ENCODE measurements around the gene ADGRA3.

ADGRA3 gene

DNA sequence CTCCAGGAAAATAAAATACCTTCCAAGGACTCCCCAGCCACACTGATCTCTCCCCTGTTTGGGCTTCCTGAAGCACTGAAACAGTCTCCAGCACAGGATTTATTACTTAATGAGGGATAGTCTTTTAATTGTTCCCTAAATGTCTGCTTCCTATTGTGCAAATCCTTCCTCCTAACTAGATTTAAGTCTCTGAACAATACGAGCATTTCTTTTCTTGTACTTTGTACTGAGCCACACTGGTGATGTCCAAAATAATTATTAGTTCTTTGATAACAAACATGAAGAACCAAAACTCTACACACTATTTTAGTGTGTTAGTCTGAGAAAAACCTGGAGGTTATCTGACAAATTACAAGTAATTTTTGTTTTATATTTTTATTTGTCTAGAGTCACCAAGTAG lies 5.1 kb downstream of the ADGRA3 start (continued):
- TF ChIP-seq, protein P1, sequence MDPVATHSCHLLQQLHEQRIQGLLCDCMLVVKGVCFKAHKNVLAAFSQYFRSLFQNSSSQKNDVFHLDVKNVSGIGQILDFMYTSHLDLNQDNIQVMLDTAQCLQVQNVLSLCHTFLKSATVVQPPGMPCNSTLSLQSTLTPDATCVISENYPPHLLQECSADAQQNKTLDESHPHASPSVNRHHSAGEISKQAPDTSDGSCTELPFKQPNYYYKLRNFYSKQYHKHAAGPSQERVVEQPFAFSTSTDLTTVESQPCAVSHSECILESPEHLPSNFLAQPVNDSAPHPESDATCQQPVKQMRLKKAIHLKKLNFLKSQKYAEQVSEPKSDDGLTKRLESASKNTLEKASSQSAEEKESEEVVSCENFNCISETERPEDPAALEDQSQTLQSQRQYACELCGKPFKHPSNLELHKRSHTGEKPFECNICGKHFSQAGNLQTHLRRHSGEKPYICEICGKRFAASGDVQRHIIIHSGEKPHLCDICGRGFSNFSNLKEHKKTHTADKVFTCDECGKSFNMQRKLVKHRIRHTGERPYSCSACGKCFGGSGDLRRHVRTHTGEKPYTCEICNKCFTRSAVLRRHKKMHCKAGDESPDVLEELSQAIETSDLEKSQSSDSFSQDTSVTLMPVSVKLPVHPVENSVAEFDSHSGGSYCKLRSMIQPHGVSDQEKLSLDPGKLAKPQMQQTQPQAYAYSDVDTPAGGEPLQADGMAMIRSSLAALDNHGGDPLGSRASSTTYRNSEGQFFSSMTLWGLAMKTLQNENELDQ (tag by site-specific recombination; IDR thresholded peaks at IDR 0.05; ENCODE audit: low read depth) = no peak

DNA sequence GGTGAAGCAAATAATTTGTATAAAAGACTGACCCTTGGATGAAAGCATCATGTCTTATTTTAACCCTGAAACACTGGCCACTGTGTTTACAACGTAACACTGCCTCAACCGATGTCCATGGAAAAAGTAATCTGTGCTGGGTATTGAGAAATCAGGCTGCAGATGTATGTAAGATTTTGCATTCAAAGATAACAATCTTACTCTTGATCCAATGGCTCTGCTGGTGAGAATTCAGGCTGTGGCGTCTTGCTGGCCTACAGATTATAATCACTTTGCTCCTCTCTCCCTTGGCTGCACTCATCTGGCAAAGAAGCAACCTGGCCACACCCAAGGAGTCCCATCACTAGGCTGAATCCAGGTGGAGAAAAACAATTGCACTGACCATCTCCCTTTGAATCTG lies 7.5 kb downstream of the ADGRA3 start:
- Histone ChIP-seq H3K4me3 (ENCODE audit: low read depth, low read length) (no peak overlapping the region), H3K9me3 (ENCODE audit: control insufficient read depth, insufficient read depth, low read depth, low read length) (no peaks in the 10 kb centered on the region), H3K27ac (ENCODE audit: extremely low read depth, low read depth, low read length) (no peak overlapping the region), H3K4me1 (ENCODE audit: control insufficient read depth, insufficient read depth, low read length) (no peaks in the 10 kb centered on the region), H3K36me3 (ENCODE audit: control insufficient read depth in 2 of 2, insufficient read depth in 1 of 2, low read length in 2 of 2) (no peaks in the 10 kb centered on the region)
- TF ChIP-seq, protein P2, sequence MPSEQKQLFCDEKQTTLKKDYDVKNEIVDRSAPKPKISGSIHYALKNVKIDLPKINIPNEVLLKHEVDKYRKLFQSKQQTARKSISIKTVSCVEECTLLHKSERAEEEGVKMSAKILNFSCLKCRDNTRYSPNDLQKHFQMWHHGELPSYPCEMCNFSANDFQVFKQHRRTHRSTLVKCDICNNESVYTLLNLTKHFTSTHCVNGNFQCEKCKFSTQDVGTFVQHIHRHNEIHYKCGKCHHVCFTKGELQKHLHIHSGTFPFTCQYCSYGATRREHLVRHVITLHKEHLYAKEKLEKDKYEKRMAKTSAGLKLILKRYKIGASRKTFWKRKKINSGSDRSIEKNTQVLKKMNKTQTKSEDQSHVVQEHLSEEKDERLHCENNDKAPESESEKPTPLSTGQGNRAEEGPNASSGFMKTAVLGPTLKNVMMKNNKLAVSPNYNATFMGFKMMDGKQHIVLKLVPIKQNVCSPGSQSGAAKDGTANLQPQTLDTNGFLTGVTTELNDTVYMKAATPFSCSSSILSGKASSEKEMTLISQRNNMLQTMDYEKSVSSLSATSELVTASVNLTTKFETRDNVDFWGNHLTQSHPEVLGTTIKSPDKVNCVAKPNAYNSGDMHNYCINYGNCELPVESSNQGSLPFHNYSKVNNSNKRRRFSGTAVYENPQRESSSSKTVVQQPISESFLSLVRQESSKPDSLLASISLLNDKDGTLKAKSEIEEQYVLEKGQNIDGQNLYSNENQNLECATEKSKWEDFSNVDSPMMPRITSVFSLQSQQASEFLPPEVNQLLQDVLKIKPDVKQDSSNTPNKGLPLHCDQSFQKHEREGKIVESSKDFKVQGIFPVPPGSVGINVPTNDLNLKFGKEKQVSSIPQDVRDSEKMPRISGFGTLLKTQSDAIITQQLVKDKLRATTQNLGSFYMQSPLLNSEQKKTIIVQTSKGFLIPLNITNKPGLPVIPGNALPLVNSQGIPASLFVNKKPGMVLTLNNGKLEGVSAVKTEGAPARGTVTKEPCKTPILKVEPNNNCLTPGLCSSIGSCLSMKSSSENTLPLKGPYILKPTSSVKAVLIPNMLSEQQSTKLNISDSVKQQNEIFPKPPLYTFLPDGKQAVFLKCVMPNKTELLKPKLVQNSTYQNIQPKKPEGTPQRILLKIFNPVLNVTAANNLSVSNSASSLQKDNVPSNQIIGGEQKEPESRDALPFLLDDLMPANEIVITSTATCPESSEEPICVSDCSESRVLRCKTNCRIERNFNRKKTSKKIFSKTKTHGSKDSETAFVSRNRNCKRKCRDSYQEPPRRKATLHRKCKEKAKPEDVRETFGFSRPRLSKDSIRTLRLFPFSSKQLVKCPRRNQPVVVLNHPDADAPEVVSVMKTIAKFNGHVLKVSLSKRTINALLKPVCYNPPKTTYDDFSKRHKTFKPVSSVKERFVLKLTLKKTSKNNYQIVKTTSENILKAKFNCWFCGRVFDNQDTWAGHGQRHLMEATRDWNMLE (tag by site-specific recombination; conservative IDR thresholded peaks at IDR 0.05; ENCODE audit: low read depth) = no peak
- no peak for TF ChIP-seq ZNF670 (tag by site-specific recombination; IDR thresholded peaks at IDR 0.05; ENCODE audit: low read depth)
- no peak for TF ChIP-seq ZNF114 (tag by site-specific recombination; IDR thresholded peaks at IDR 0.05)
- TF ChIP-seq ZFP69B (tag by site-specific recombination; IDR thresholded peaks at IDR 0.05) = no peak
- no peak for TF ChIP-seq OVOL3 (tag by site-specific recombination; IDR thresholded peaks at IDR 0.05)
- TF ChIP-seq TRIM28 (IDR thresholded peaks at IDR 0.05; ENCODE audit: borderline replicate concordance, low read length) = no peak
- TF ChIP-seq, protein P3, sequence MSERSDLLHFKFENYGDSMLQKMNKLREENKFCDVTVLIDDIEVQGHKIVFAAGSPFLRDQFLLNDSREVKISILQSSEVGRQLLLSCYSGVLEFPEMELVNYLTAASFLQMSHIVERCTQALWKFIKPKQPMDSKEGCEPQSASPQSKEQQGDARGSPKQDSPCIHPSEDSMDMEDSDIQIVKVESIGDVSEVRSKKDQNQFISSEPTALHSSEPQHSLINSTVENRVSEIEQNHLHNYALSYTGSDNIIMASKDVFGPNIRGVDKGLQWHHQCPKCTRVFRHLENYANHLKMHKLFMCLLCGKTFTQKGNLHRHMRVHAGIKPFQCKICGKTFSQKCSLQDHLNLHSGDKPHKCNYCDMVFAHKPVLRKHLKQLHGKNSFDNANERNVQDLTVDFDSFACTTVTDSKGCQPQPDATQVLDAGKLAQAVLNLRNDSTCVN (tag by site-specific recombination; optimal IDR thresholded peaks at IDR 0.05) = no peak
- no peak for TF ChIP-seq SALL2 (tag by site-specific recombination; IDR thresholded peaks at IDR 0.05; ENCODE audit: borderline replicate concordance)
- no peak for TF ChIP-seq ZNF23 (tag by site-specific recombination; IDR thresholded peaks at IDR 0.05; ENCODE audit: borderline replicate concordance)
- POLR2A ChIA-PET = no interaction called here
- CTCF ChIA-PET = no interaction called here

DNA sequence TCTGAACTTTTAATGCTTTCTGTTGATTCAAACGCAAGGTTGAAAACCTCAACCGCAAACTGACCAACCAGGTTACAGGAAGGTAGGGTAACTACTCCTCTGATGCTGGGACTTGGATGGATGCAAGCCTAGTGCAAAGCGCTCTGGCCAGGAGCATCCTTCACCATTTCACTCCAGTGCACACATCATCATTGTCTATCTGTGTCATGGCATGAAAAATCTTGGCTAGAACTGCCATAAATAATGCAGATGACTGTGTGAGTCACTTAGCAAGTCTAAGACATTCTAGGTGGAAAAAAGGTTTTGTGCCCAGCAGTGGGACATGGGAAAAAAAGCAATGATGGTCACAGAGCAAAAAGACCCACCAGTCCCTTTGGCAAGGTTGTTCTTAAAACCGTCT lies 10.9 kb downstream of the ADGRA3 start:
- H3K27ac ChIP-seq (ENCODE audit: extremely low read depth, low read depth, low read length) = no peak overlapping the region
- ChIA-PET POLR2A (no interaction called here), CTCF (interaction anchor here (0.9 kb wide), 1 partner anchor 9 kb away, joined by 4 read pairs; no protein-coding TSS in a partner anchor)
- TF ChIP-seq TRIM28 (IDR thresholded peaks at IDR 0.05; ENCODE audit: borderline replicate concordance, low read length) (no peak), MYNN (tag by site-specific recombination; IDR thresholded peaks at IDR 0.05; ENCODE audit: borderline replicate concordance) (no peak), ZNF623 (tag by site-specific recombination; IDR thresholded peaks at IDR 0.05) (no peak), OVOL3 (tag by site-specific recombination; IDR thresholded peaks at IDR 0.05) (no peak), ZNF747 (tag by site-specific recombination; IDR thresholded peaks at IDR 0.05) (no peak), ZNF473 (tag by site-specific recombination; IDR thresholded peaks at IDR 0.05) (no peak), ZFP3 (tag by site-specific recombination; IDR thresholded peaks at IDR 0.05; ENCODE audit: low read depth) (no peak), ZXDB (tag by site-specific recombination; IDR thresholded peaks at IDR 0.05) (no peak), GFI1B (tag by site-specific recombination; IDR thresholded peaks at IDR 0.05) (no peak), ZNF114 (tag by site-specific recombination; IDR thresholded peaks at IDR 0.05) (no peak), ZNF202 (tag by site-specific recombination; IDR thresholded peaks at IDR 0.05; ENCODE audit: borderline replicate concordance) (no peak), ZNF701 (tag by site-specific recombination; IDR thresholded peaks at IDR 0.05) (no peak)
- TF ChIP-seq, protein P4, sequence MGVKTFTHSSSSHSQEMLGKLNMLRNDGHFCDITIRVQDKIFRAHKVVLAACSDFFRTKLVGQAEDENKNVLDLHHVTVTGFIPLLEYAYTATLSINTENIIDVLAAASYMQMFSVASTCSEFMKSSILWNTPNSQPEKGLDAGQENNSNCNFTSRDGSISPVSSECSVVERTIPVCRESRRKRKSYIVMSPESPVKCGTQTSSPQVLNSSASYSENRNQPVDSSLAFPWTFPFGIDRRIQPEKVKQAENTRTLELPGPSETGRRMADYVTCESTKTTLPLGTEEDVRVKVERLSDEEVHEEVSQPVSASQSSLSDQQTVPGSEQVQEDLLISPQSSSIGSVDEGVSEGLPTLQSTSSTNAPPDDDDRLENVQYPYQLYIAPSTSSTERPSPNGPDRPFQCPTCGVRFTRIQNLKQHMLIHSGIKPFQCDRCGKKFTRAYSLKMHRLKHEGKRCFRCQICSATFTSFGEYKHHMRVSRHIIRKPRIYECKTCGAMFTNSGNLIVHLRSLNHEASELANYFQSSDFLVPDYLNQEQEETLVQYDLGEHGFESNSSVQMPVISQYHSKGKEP (tag by site-specific recombination; IDR thresholded peaks at IDR 0.05) = no peak
- TF ChIP-seq, protein P5, sequence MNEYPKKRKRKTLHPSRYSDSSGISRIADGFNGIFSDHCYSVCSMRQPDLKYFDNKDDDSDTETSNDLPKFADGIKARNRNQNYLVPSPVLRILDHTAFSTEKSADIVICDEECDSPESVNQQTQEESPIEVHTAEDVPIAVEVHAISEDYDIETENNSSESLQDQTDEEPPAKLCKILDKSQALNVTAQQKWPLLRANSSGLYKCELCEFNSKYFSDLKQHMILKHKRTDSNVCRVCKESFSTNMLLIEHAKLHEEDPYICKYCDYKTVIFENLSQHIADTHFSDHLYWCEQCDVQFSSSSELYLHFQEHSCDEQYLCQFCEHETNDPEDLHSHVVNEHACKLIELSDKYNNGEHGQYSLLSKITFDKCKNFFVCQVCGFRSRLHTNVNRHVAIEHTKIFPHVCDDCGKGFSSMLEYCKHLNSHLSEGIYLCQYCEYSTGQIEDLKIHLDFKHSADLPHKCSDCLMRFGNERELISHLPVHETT (tag by site-specific recombination; IDR thresholded peaks at IDR 0.05) = no peak
- TF ChIP-seq, protein P6, sequence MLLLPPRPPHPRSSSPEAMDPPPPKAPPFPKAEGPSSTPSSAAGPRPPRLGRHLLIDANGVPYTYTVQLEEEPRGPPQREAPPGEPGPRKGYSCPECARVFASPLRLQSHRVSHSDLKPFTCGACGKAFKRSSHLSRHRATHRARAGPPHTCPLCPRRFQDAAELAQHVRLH (tag by site-specific recombination; IDR thresholded peaks at IDR 0.05) = no peak

More for the DNA sequence above, 10.9 kb downstream of the ADGRA3 start:
- no peak overlapping the region for H3K4me3 ChIP-seq (ENCODE audit: low read depth, low read length)
- H3K9me3 ChIP-seq (ENCODE audit: control insufficient read depth, insufficient read depth, low read depth, low read length) = no peaks in the 10 kb centered on the region
- H3K4me1 ChIP-seq (ENCODE audit: control insufficient read depth, insufficient read depth, low read length) = peaks cover 9% of the 10 kb centered on the region
- H3K36me3 ChIP-seq (ENCODE audit: control insufficient read depth in 2 of 2, insufficient read depth in 1 of 2, low read length in 2 of 2) = no peaks in the 10 kb centered on the region

Data from HEK293 (cell line).